A673 (cell line): ENCODE results near the gene TRPC4AP. TPM values are rescaled to one million over a fixed set of nuclear protein-coding genes. Genes with fewer than 3 reads are reported as not detected.

Source experiments
- BruUV-seq: library from RNA; stranded (reverse); fragments of 400-500 nt; replicated peaks from 2 replicates; lab custom pipeline; 2021; lab: Mats Ljungman, UMichigan
- CTCF ChIA-PET: fragments of 300-600 bp; sonication (Branson Sonifier 250); formaldehyde crosslinking; loops from one replicate; lab custom pipeline; 2022; ENCODE audit warnings: antibody characterized with exemption; lab: Charles Lee
- POLR2A ChIA-PET: fragments of 300-600 bp; sonication (Branson Sonifier 250); formaldehyde crosslinking; loops from one replicate; lab custom pipeline; 2022; ENCODE audit warnings: antibody characterized with exemption; ENCODE audit not compliant: low non-redundant PET; lab: Charles Lee
- DNase-seq: peaks from one replicate; pipeline ENCODE4 v3.0.0-alpha.2; 2015; ENCODE audit warnings: low spot score
- H3K27ac ChIP-seq: fragments of 200-600 bp; sonication (generic); 2 replicates; pipeline ENCODE4 v1.5.1; 2016; ENCODE audit warnings: mixed run types, low read depth, mild to moderate bottlenecking, mixed read lengths, antibody characterized with exemption, low read length; ENCODE audit not compliant: poor library complexity, severe bottlenecking
- H3K27me3 ChIP-seq: fragments of 200-600 bp; sonication (generic); replicated peaks from 2 replicates; pipeline ENCODE4 v1.6.1; 2017; ENCODE audit warnings: mixed run types, low read depth, mild to moderate bottlenecking, mixed read lengths, antibody characterized with exemption, low read length; ENCODE audit not compliant: insufficient read depth, poor library complexity
- H3K36me3 ChIP-seq: fragments of 200-600 bp; sonication (generic); 2 replicates; pipeline ENCODE4 v1.6.1; 2016; ENCODE audit warnings: mixed run types, mild to moderate bottlenecking, mixed read lengths, antibody characterized with exemption, low read length; ENCODE audit not compliant: insufficient read depth, poor library complexity, severe bottlenecking
- H3K4me1 ChIP-seq: fragments of 200-600 bp; sonication (generic); 2 replicates; pipeline ENCODE4 v1.6.1; 2017; ENCODE audit warnings: mixed run types, mild to moderate bottlenecking, mixed read lengths, antibody characterized with exemption, low read length; ENCODE audit not compliant: insufficient read depth, poor library complexity, severe bottlenecking
- H3K4me3 ChIP-seq: fragments of 200-600 bp; sonication (generic); 2 replicates; pipeline ENCODE4 v1.5.1; 2016; ENCODE audit warnings: low read depth, mixed run types, mild to moderate bottlenecking, mixed read lengths, low read length; ENCODE audit not compliant: poor library complexity, severe bottlenecking
- H3K9me3 ChIP-seq: fragments of 200-600 bp; sonication (generic); 2 replicates; pipeline ENCODE4 v1.6.1; 2016; ENCODE audit warnings: mixed run types, low read depth, mild to moderate bottlenecking, mixed read lengths, antibody characterized with exemption, low read length; ENCODE audit not compliant: poor library complexity, severe bottlenecking
- EZH2 ChIP-seq: fragments of 200-600 bp; sonication (generic); IDR thresholded peaks from 2 replicates; pipeline ENCODE4 v1.6.1; 2017; ENCODE audit warnings: borderline replicate concordance, low read depth, mild to moderate bottlenecking, mixed read lengths, antibody characterized with exemption, low read length; ENCODE audit not compliant: poor library complexity, severe bottlenecking
- intact Hi-C: fragments of 100-400 bp; cut with micrococcal nuclease; formaldehyde crosslinking; loops from one replicate; pipeline ENCODE4 v1.10.0; 2022; ENCODE audit not compliant: unreplicated experiment
- total RNA-seq: library from RNA; stranded (reverse); gene quantifications from 2 replicates; pipeline ENCODE4 v1.2.3, GENCODE V29; 2021
- TF ChIP-seq, protein P1 (sequence below): fragments of 300-800, 200-600 bp; sonication (generic); conservative IDR thresholded peaks from 2 replicates; pipeline ENCODE4 v1.5.1; 2017; ENCODE audit warnings: low read depth, mild to moderate bottlenecking, antibody characterized with exemption, low read length, moderate library complexity, mixed read lengths

TRPC4AP gene
- total RNA-seq, 1 experiment from 2014 or later = 34.6 TPM

DNA sequence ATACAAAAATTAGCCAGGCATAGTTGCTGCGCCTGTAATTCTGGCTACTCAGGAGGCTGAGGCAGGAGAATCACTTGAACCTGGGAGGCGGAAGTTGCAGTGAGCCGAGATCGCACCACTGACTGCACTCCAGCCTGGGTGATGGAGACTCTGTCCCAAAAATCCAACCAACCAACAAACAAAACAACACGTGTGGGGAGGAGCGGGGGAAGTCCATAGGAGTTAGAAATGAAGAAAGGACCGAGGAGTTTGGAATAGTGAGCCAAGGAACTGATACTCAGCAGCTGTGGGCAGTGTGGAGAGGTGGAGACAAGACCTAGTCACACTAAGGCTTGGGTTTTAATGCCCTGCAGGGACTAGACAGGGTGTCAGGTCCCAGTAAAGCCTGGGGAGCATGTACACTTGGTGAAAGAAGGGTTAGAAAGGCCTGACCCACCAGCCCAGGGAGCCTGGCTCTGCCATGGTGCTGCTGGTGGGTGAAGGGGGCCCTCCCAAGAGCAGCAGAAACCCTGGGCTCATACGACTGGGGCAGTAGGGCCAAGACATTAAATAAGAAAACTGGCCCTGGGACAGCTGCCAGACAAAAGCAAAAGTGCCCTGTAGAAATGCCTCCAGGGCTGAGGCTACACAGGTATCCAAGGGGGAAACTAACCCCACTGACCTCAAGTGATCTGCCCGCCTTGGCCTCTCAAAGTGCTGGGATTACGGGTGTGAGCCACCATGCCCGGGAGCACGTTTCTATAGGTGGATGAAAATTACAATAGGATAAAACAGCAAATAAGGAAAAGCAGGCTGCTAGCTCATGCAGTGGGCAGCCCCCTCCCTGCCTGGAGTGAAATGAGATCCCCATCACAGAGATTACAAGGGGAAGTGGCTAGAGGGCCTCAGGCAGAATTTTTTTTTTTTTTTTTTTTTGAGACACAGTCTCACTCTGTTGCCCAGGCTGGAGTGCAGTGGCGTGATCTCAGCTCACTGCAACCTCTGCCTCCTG is 78.9 kb downstream of the TRPC4AP start:
- Histone ChIP-seq H3K27ac (no peak overlapping the region), H3K36me3 (peaks cover 34% of the 10 kb centered on the region), H3K4me3 (no peak overlapping the region), H3K9me3 (no peaks in the 10 kb centered on the region), H3K27me3 (no peaks in the 10 kb centered on the region), H3K4me1 (no peaks in the 10 kb centered on the region)
- ChIA-PET CTCF (no interaction called here), POLR2A (no interaction called here)
- no TSS peak for BruUV-seq
- TF ChIP-seq EZH2 = no peak
- TF ChIP-seq, protein P1, sequence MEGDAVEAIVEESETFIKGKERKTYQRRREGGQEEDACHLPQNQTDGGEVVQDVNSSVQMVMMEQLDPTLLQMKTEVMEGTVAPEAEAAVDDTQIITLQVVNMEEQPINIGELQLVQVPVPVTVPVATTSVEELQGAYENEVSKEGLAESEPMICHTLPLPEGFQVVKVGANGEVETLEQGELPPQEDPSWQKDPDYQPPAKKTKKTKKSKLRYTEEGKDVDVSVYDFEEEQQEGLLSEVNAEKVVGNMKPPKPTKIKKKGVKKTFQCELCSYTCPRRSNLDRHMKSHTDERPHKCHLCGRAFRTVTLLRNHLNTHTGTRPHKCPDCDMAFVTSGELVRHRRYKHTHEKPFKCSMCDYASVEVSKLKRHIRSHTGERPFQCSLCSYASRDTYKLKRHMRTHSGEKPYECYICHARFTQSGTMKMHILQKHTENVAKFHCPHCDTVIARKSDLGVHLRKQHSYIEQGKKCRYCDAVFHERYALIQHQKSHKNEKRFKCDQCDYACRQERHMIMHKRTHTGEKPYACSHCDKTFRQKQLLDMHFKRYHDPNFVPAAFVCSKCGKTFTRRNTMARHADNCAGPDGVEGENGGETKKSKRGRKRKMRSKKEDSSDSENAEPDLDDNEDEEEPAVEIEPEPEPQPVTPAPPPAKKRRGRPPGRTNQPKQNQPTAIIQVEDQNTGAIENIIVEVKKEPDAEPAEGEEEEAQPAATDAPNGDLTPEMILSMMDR = no peak
- no peak for DNase-seq
- intact Hi-C loops = no loop called here

DNA sequence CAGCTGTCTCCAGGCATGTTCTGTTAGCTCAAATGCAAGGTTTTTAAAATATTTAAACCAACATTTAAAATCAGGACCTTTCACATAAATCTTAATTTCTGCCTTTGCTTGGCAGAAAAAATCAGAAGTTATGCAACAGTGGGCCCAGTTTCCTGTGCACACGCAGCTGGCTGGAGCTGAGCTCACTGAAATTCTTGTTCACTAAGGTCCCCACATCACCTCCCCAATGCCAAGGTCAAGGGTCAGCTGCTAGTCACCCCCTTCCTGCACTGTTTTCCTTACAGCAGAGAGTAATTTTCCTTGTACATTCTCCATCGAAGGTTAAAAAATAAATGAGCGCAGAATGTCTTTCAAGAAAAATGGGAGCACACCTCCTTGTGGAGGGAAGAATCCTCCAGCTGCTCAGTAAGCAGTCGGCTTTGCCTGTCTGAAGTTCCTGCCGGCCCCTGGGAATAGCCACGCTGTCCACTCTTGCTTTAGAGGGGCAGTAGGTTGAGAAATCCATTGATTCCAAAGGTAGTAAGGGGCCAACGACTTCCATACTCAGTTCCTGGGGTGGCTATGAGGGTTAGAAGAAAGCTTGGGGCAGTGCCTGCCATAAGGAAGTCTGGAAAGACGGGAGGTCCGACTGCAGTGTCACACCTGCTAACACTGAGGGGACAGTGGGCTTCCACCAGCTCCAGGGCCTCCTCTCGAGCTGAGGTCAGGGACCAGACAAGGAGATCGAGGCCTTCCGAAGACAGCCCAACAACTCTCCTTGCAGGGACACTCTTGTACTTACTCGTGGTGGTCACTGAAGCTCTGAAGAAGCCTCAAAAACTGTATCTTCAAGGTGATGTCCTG is 80.2 kb downstream of the TRPC4AP start:
- Histone ChIP-seq H3K4me3 (no peak overlapping the region), H3K27me3 (no peaks in the 10 kb centered on the region), H3K27ac (no peak overlapping the region), H3K9me3 (no peaks in the 10 kb centered on the region), H3K36me3 (peaks cover 45% of the 10 kb centered on the region), H3K4me1 (no peaks in the 10 kb centered on the region)
- no peak for TF ChIP-seq EZH2
- TF ChIP-seq, protein P1 = no peak
- ChIA-PET POLR2A (no interaction called here), CTCF (no interaction called here)
- BruUV-seq = no TSS peak
- no peak for DNase-seq
- intact Hi-C loops = no loop called here

DNA sequence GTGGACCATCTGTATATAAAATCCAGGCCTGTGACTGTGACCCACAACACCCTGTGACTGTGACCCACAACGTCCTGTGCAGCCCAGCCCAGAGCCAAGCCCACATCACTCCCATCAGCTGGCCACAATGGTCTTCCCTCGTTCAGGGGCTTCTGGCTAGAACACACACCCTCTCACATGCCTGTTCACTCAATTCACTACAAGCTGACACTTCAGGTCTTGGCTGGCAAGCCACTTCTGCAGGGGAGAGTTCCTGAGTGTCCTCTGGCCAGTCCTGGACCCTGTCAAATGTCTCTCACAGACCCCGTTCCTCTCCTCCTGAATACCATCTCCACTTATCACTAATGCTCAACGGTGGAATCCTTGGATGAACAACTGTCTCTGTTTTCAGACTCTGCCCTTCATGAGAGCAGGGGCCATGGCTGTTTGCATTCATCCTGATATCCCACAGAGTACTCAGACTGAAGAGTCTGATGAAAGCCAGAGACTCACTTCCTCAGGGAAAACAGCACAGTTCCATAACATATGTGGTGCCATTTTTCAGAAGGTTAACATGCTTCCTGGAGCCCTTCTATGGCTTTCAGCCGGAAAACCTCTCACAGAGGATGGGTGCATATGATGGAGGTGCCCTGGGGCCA is 80.9 kb downstream of the TRPC4AP start:
- BruUV-seq = no TSS peak
- ChIA-PET CTCF (no interaction called here), POLR2A (interaction anchor here (0.6 kb wide), 1 partner anchor 1508 kb away, joined by 4 read pairs; no protein-coding TSS in a partner anchor)
- Histone ChIP-seq H3K4me3 (no peak overlapping the region), H3K36me3 (peaks cover 50% of the 10 kb centered on the region), H3K27ac (no peak overlapping the region), H3K4me1 (no peaks in the 10 kb centered on the region), H3K27me3 (no peaks in the 10 kb centered on the region), H3K9me3 (no peaks in the 10 kb centered on the region)
- no peak for TF ChIP-seq EZH2
- TF ChIP-seq, protein P1 = no peak
- intact Hi-C loops = no loop called here
- no peak for DNase-seq
